ENCODE results near the gene POLR1B. TPM values are rescaled to one million over a fixed set of nuclear protein-coding genes. Genes with fewer than 3 reads are reported as not detected.

Gene POLR1B
- total RNA-seq, 1 experiment from 2014 or later = 83.6 TPM

DNA sequence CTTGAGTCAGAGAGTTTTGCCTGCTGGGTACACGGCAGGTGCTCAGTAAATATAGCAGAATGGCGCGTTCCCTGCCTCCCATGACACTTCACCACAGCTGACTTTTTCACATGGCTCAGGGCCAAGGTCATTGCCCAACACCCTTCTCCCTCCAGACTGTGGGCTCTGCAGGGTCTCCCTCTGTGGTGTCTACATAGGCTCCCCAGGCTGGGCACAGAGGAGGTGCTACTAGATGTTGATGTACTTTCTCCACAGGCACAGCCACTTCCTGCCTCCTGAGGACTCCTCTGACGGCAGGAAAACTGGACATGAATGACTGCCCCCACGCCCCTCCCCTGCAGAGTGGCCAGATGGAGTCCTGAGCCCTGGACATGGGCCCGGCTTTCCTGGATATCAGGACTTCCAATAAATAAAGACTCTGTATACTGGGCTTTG lies 46.4 kb downstream of the POLR1B start:
- Histone ChIP-seq H2BK12ac (ENCODE audit: insufficient read length, low read depth, low read length) (no peak overlapping the region), H3K9ac (ENCODE audit: extremely low read depth, insufficient read length, low read length) (no peak overlapping the region), H3K4me1 (ENCODE audit: insufficient read depth, low read length) (no peaks in the 10 kb centered on the region), H2BK120ac (ENCODE audit: low read depth, low read length, poor library complexity, severe bottlenecking) (no peak overlapping the region), H4K91ac (ENCODE audit: insufficient read length, low read depth, low read length) (no peak overlapping the region), H3K27ac (ENCODE audit: insufficient read length, low read depth, low read length) (no peak overlapping the region), H3K4me2 (ENCODE audit: insufficient read depth, insufficient read length, low read length) (no peak overlapping the region), H2BK5ac (ENCODE audit: insufficient read length, low read length) (no peak overlapping the region), H2BK15ac (ENCODE audit: low read depth, low read length) (no peak overlapping the region), H3K14ac (ENCODE audit: insufficient read depth, low read length) (no peak overlapping the region), H3K79me1 (ENCODE audit: insufficient read depth, low read depth, low read length, poor library complexity, severe bottlenecking) (no peaks in the 10 kb centered on the region), H3K79me2 (ENCODE audit: insufficient read depth, low read length) (no peaks in the 10 kb centered on the region), H3K18ac (ENCODE audit: insufficient read length, low read depth, low read length) (no peak overlapping the region), H3K27me3 (ENCODE audit: insufficient read depth, low read length) (no peaks in the 10 kb centered on the region), H3K23ac (ENCODE audit: insufficient read length, low read depth, low read length) (no peak overlapping the region), H4K20me1 (ENCODE audit: control insufficient read depth, insufficient read depth, insufficient read length) (no peaks in the 10 kb centered on the region), H3K4ac (ENCODE audit: low read depth, low read length) (no peak overlapping the region), H3K9me3 (ENCODE audit: control insufficient read depth, low read depth, low read length) (no peaks in the 10 kb centered on the region), H3T11ph (ENCODE audit: low read length) (no peak overlapping the region), H3K23me2 (ENCODE audit: insufficient read length, low read depth, low read length, poor library complexity, severe bottlenecking) (peaks cover 9% of the 10 kb centered on the region), H2BK20ac (ENCODE audit: low read depth, low read length, poor library complexity, severe bottlenecking) (no peak overlapping the region), H3K56ac (ENCODE audit: insufficient read length, low read depth, low read length) (no peak overlapping the region), H4K5ac (ENCODE audit: insufficient read length, low read depth, low read length) (no peak overlapping the region), H4K8ac (replicated peaks; ENCODE audit: insufficient read length, low read depth, low read length) (no peak overlapping the region), H2AFZ (ENCODE audit: low read length) (no peak overlapping the region), H2AK5ac (ENCODE audit: insufficient read length, low read length) (no peak overlapping the region)
- DNase-seq = no peak
- H3K27me3 Mint-ChIP-seq (ENCODE audit: low read depth) = no peaks in the 10 kb centered on the region; the same call in 1 of the 2 replicates
- TF ChIP-seq, protein P1, sequence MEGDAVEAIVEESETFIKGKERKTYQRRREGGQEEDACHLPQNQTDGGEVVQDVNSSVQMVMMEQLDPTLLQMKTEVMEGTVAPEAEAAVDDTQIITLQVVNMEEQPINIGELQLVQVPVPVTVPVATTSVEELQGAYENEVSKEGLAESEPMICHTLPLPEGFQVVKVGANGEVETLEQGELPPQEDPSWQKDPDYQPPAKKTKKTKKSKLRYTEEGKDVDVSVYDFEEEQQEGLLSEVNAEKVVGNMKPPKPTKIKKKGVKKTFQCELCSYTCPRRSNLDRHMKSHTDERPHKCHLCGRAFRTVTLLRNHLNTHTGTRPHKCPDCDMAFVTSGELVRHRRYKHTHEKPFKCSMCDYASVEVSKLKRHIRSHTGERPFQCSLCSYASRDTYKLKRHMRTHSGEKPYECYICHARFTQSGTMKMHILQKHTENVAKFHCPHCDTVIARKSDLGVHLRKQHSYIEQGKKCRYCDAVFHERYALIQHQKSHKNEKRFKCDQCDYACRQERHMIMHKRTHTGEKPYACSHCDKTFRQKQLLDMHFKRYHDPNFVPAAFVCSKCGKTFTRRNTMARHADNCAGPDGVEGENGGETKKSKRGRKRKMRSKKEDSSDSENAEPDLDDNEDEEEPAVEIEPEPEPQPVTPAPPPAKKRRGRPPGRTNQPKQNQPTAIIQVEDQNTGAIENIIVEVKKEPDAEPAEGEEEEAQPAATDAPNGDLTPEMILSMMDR (conservative IDR thresholded peaks at IDR 0.05) = no peak
- no CpG with 5 or more reads among the region's 6 CpGs for WGBS (ENCODE audit: extremely low coverage, insufficient read length, low lambda C conversion rate)
- H3K9me3 Mint-ChIP-seq = no peaks in the 10 kb centered on the region
- no peak overlapping the region for H3K4me3 Mint-ChIP-seq
- peaks cover 23 to 25% of the 10 kb centered on the region in 2 experiments for H3K4me1 Mint-ChIP-seq
- H3K27ac Mint-ChIP-seq = no peak overlapping the region
- H3K36me3 Mint-ChIP-seq (ENCODE audit: insufficient read depth in 1 of 3, low read depth in 3 of 3) = peaks cover 13 to 29% (median 26%) of the 10 kb centered on the region in 3 experiments

Data from H9 (cell line).